GM12874 (cell line): ENCODE data around the gene MRPS15.

Experiments used
- CTCF ChIP-seq: IDR thresholded peaks from 2 replicates; pipeline ENCODE4 v1.5.1; 2011; ENCODE audit warnings: low read depth, mild to moderate bottlenecking, control low read depth, low read length, moderate library complexity; ENCODE audit not compliant: insufficient read depth

The MRPS15 gene

GRCh38 chr1:36469163-36469562, 5.0 kb upstream of the MRPS15 start:
- TF ChIP-seq CTCF = no peak

GRCh38 chr1:36467700-36468455, 3.7 kb upstream of the MRPS15 start:
- no peak for TF ChIP-seq CTCF

GRCh38 chr1:36467027-36467410, 2.8 kb upstream of the MRPS15 start:
- no peak for TF ChIP-seq CTCF

DNA sequence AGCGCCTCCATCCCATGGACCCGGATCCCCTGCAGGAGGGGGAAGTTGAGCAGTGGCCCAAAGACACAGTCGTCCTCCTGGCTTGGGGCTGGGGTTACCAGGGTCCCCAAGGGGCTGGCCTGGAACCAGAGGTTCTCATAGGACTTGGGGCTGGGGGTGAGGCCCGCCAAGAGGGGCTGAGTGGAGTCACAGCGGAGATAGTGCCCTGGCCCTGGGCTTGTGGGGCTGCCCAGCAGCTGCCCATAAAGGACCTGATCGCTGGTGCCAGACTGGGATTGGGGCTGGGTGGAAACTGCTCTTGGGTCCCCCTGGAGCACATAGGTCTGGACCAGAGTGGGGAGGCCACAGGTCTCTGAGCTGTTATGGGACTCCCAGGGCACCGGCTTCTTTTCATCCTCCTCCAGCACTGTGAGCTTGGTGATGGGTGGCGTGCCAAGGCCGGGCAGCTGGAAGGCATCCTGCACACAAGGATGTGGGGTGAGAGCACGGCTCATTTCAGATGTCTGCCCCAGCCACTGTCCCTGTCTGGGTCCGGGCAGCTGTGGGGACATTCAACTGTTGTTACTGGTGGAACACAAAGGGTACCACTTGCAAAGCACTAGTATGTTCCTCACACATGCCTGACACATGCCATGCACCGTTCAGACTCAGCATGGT, 2.3 kb upstream of the MRPS15 start:
- TF ChIP-seq CTCF = no peak

DNA sequence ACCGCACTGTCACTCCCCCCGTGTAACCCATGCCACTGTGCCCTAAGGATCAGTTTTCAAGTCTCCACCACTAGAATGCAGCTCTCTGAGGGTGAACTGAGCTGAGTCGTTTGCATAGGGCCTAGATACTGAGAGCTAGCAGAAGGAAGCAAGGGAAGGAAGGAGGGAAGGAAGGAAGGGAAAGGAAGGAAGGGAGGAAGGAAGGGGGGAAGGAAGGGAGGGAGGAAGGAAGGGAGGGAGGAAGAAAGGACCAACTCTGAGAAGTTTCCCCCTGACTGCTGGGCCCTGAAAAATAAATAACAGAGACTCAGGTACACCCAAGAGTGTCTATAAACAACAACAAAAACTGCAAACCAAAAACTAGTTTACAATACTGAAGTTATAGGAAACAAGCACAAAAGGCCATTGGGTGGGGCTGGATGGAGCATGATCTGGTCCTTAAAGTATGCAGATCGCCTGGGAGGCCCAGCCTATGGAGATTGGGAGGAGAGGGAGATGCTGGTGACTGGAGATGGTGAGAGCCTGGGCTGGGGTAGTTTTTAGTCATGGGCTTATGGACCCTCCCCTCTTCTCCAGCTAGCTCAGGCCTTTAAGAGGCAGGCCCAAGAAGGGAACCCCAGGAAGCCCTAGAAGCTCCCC, 1.7 kb upstream of the MRPS15 start:
- no peak for TF ChIP-seq CTCF

DNA sequence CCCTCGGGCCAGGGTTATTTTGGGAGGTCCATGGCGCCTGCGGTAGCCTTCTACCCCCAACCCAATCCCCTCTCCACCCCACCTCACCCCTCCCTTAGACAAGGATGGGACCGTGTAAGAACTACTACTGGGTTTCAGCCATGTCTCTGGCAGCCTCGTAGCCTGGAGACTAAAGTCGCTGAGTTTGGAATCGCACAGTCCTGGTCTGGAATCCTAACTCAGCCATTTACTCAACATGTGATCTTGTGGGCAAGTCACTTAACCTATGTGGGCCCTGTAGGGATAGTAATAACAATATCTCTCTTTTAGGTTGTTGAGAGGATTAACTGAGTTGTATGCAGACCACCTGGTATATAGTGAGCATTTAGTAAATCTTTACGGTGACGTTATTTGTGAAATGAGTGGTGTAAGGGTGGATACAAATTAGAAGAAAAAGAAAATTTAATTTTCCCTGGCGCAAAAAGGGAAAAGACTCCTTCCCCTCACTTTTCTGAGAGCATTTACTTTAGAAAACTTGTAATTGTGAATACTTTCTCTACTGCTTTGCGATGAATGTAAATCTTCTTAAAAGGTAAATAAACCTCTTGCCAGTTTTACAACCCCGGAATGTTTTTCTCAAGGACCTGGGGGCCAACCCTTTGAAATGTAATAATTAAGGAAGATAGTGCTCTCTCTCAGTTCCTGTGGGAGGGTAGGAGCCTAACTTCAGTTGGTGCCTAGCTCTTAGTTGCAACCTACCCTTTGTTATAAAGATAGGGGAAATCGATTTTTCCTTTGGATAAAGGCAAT, 615 bp upstream of the MRPS15 start:
- TF ChIP-seq CTCF = no peak

- TF ChIP-seq CTCF = no peak
These were observed 751 bp downstream of the MRPS15 start for GRCh38 chr1:36463463-36463802.
